Breast epithelium (tissue), 3 donors: Measurements from ENCODE around the gene PLXNA4.

Source experiments
- POLR2A ChIP-seq: fragments of 450-650 bp; IDR thresholded peaks from one replicate; pipeline ENCODE4 v1.6.1; 2016; ENCODE audit warnings: antibody characterized with exemption, mild to moderate bottlenecking, moderate library complexity
- POLR2AphosphoS5 ChIP-seq, 3 donors: sonication (generic); formaldehyde crosslinking; IDR thresholded peaks; one replicate each; pipeline ENCODE4 v1.6.1; 2017; ENCODE audit warnings: antibody characterized with exemption in 3 of 3
- TF ChIP-seq, protein P1 (sequence below), 3 donors: fragments of 450-650 bp; IDR thresholded peaks; one replicate each; pipeline ENCODE4 v1.5.1; 2016 to 2017; ENCODE audit warnings: antibody characterized with exemption in 3 of 3, mild to moderate bottlenecking in 3 of 3, moderate library complexity in 3 of 3

DNA sequence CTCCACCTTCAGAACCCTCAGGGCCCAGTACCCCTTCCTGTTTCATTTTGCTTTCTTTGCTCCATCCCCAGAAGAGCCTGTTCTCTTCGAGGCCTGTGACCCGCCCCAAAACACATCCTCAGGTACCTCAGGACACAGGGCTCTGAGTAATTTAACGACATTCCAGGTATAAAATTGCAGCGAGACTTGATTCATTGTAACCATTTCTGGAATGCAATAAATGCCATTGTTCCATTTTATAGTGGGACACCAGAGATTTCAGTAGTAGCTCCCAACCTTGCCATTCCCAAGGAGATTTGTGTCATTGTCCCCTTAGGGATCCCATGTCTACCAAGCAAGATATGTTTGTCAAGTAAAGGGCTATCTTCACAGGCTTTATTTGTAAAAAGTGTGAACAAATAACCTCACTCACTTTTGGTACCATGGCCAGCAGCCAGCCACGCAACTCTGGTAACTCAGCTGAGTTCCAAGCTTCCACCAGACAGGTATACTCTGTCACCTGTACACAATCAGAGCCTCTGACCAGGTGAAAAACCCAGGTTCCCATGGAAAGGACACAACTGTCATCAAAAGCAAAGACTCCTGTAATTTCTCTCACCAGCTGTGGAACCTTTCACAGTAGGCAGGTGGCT is 441.3 kb downstream of the PLXNA4 start:
- TF ChIP-seq, protein P1, sequence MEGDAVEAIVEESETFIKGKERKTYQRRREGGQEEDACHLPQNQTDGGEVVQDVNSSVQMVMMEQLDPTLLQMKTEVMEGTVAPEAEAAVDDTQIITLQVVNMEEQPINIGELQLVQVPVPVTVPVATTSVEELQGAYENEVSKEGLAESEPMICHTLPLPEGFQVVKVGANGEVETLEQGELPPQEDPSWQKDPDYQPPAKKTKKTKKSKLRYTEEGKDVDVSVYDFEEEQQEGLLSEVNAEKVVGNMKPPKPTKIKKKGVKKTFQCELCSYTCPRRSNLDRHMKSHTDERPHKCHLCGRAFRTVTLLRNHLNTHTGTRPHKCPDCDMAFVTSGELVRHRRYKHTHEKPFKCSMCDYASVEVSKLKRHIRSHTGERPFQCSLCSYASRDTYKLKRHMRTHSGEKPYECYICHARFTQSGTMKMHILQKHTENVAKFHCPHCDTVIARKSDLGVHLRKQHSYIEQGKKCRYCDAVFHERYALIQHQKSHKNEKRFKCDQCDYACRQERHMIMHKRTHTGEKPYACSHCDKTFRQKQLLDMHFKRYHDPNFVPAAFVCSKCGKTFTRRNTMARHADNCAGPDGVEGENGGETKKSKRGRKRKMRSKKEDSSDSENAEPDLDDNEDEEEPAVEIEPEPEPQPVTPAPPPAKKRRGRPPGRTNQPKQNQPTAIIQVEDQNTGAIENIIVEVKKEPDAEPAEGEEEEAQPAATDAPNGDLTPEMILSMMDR (IDR thresholded peaks at IDR 0.05) = no peak
- TF ChIP-seq POLR2A = no peak
- TF ChIP-seq POLR2AphosphoS5 (IDR thresholded peaks at IDR 0.05) = no peak
